HG03460 (cell line): ENCODE measurements around the gene TRIM40.
A peak's percentile ranks its signal among the peaks of the same experiment; 100 is the strongest.

Experiments used
- ATAC-seq: cut with Tn5 transposase; IDR thresholded peaks from one replicate; pipeline ENCODE4 v1.9.1; 2021; ENCODE audit not compliant: unreplicated experiment

Gene TRIM40, protein sequence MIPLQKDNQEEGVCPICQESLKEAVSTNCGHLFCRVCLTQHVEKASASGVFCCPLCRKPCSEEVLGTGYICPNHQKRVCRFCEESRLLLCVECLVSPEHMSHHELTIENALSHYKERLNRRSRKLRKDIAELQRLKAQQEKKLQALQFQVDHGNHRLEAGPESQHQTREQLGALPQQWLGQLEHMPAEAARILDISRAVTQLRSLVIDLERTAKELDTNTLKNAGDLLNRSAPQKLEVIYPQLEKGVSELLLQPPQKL

GRCh38 chr6:30135757-30136156, at the start of gene TRIM40:
TSS of gene TRIM40 (plus strand) at chr6:30136140. CDS start at chr6:30137037, 897 bp downstream.
- no peak for ATAC-seq

- no peak for ATAC-seq
Observed at GRCh38 chr6:30087876-30088275, 48.1 kb upstream of the TRIM40 start.

DNA sequence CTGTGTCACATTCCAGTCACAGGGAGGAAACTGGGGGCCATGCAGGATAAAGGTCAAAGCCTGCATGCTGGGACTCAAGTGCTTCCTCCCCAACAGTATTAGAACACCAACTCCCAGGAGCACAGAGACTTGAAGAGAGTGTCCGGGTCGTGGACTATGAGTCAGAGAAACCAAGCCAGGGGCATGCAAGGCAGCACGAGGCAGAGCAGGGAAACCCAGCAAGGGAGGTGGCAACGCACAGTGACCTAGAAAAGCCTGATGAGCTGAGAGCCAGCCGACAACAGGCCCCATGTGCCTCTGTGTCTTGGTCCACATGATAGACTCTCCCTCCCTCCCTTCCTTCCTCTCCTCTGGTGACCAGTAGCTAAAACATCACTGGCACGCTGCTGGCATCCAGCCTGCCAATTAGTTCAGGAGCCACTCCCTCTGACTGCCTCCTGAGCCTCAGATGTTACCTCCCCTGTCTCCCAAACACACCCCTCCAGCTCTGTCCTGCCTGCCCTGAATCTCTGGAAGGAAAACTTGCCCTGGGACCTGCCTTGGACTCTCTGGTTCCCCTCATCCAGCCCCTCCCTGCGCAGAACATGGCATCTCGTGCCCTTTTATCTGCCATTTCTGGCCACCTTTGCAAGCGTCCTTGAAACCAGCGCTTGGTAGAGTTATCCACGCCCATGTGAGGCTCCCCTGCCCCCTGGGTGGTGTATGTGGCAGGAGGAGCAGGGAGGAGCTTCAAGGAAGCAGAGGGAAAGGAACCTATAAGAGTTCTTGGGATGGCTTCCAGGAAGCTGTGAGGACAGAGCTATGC, 44.2 kb upstream of the TRIM40 start:
- no peak for ATAC-seq

- no peak for ATAC-seq
Observed at GRCh38 chr6:30092852-30093543, 42.9 kb upstream of the TRIM40 start.

GRCh38 chr6:30093951-30094661, 41.8 kb upstream of the TRIM40 start:
- ATAC-seq = no peak

- ATAC-seq = no peak
Observed at GRCh38 chr6:30096829-30097228, 39.1 kb upstream of the TRIM40 start.

DNA sequence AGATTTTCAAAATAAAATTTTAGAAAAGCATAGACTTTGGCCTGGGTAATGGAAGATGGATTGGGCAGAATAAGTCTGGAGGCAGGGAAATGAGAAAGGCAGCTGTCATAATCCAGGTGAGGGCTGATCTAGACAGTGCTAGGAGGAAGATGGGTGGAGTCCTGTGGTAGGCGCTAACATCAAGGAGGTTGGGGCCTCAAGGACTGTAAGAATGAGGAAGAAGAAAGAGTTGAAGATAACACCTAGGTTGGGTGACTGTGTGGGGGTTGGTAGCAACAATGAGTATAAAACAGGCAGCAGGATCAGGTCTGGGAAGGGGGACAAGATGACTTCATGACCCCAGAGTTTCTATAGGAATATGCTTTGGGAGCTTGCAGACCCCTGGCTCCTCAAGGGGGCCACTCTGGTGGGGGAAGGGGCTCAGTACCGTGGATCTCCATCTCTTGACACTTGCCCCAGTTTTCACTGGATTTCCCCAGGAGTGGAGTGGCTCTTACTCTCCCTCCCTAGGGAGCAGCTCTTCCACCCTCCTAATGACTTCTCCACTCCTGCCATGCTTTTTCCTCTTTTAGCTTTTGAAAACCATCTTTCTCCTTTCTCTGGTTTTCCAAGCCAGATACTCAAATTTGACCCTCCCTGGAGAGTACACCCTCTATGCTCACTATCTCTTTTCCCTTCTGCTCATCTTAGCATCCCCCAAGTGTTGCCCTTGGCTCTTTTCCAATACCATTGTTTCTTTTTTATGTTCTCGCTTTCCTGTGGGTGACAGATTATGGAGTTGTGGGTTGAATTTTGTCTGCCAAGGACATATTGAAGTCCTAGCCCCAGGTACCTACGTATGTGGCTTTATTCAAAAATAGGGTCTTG, 37.8 kb upstream of the TRIM40 start:
- no peak for ATAC-seq

DNA sequence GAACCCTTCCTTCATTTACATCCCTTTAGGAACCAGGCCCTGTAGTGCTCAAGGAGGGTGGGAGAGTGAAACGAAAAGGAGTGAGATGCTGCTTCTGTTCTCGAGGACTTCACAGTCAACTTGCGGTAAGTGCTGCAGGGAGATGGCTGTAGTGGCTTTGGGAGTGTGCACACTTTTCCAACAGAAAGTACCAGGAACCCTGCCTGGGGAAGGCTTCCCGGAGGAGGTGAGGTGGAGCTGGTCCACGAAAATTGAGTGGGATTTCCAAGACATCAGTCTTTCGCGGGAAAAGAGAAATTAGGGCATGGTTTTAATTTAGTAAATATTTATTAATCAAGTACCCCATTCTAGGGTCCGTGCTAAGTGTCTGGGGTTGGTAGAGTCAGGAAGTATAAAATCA, 35.8 kb upstream of the TRIM40 start:
- no peak for ATAC-seq

DNA sequence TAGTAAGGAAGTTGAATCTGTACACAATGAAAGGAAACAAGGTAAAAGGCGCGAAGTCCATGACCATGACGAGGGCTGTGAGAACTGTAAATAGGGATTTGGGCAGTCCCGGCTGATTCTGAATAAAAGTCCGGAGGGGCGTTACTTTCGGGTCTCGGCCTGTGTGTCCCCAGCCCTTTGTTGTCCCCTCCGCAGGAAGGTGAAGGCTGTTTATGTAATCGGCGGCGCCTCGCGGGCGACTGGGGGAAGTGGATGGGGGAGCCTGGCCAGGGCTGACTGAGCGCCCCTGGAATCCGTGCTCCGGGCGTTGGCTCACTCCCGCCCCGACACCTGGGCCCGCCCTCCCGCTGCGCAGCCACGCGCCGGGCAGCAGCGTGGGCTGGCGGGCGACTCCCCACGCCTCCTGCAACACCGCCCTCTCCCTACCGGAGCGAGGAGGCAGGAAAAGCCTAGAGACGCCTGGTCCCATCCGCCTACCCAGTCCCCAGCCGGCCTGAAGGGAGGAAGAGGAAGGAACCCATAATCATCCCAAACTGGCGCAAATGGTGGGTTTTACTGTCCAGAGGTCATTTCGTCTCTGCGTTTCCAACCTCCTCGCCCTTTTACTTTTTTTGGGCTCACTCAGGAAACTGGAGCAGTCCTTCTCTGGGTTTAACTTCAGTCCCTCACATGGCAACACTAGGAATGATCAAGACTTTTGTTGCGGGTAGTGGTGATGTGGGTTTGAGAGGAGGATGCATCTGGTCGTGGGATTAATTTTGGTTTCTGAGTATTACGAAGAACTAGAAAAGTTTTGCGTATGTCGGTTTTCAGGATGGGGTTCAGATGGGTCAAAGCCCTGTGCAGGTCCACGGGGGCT, 35.1 kb upstream of the TRIM40 start:
- no peak for ATAC-seq

- peak; percentile 61 for ATAC-seq
Observed at GRCh38 chr6:30101444-30102413, 34.2 kb upstream of the TRIM40 start.

DNA sequence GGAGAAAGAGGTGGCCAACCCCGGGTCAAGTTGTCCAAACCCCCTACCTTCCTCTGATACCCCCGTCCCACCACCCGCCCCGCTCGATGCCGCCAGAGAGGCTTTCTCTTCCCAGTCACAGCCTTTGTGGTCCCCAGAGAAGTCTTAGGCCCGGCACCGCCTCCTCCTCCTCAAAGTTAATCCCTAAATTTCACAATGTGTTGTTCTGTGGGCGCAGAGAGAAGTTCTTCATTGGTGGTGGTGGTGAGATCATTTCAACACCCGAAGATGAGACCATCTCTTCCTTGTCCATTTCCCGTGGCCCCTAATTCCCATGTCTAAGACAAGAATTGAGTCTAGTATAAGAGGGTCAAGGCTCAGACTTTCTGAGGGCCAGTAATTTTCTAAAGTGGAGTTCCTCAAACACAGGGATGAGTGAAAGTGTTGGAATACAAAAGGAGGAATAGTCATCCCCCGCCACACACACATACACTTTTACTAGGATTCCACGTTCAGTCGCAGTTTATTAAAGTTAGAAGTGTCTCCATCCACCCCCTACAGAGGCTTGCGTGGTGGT, 33.4 kb upstream of the TRIM40 start:
- no peak for ATAC-seq

- ATAC-seq = peak; percentile 65
Observed at GRCh38 chr6:30102970-30103871, 32.7 kb upstream of the TRIM40 start.

DNA sequence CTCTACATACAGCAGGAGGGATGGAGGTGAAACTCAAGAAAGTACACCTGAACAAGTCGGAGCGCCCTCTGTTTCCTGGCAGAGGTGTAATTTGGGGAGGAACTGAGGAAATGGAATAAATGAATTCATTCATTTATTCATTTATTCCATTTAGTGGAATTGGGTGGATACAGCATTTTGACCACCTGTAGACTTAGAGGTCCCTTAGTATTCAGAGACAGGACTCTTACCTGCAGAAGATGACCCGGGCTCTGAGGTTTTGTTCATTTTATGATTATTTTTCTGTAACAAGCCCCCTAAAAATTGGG, 32.1 kb upstream of the TRIM40 start:
- ATAC-seq = no peak

DNA sequence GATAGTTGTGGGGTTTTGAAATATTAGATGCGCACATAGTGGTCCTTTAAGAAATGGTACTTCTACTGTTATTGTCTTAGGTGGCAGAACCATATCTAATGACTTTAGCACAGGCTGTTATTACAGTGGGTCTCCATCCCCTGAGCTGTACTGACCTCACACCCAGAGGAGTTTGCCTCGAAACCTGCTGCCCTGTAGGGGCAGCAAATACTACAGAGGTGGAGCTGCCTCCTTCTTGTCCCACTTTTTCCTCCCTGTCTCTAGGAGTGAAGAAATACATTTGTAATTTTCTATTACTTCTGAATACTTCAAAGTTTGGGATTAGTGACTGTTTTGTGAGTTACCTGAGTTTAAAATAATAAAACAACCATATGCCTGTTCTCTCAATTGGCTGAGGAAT, 31.3 kb upstream of the TRIM40 start:
- no peak for ATAC-seq

DNA sequence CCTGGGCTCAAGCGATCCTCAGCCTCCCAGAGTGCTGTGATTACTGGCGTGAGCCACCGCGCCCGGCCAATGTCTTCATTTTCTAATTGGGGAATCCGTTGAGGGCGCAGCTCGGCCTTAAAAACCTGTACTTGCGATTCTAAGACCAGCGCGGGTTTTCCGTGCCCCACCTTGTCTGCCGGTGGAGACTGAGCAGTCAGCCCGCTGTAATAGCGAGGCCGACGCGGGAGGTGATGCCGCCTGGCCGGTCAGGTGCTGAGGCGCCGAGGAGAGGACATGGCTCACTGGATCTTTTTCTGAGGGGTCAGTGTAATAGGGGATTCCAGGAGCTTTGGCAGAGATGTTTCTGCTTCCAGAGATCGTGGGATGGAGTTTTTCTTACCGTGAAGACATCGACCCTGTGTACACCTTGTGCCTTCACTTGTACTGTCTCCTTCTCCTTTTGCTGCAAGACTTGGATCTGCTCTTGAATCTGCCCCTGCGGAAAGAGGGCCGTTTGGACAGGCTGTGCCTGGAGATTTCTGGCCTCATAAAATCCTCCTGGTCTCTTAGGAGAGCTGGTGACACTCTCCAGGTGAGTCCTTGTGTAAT, 24.6 kb upstream of the TRIM40 start:
- no peak for ATAC-seq

DNA sequence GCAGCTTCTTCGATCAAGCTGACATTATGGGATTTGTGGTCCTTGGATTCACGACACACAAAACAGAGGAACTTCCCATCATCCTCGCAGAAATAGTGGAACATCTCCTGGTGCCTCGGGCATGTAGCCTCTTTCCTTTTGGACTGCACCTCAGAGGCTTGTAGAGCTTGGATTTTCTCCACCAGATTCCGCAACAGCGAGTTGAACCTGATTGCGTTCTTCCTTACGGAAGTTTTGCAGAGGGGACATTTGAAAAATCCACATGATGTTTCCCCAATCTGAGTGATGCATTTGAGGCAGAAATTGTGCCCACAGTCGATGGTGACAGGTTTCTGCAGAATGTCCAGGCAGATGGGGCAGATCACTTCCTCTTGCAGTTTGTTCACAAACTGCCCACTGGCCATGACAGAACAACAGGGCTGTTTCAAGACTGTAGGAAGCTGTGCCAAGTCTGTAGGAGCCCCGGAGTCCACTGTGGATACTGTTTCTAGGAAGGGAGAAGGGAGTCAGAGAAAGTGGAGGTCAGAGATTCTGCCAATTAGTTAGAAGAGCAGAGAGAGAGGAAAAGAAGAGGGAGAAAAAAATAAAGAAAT, 23.4 kb upstream of the TRIM40 start:
- no peak for ATAC-seq
